GM21619 (cell line): ENCODE data around the gene TRUB1.
"Not testable (repeated sequence)": the region's sequence is repeated elsewhere in the genome, so short reads cannot be mapped to it uniquely, and the experiment has no call there.

Experiments used
- ATAC-seq: cut with Tn5 transposase; IDR thresholded peaks from one replicate; pipeline ENCODE4 v1.9.1; 2021; ENCODE audit not compliant: unreplicated experiment

Gene TRUB1

DNA sequence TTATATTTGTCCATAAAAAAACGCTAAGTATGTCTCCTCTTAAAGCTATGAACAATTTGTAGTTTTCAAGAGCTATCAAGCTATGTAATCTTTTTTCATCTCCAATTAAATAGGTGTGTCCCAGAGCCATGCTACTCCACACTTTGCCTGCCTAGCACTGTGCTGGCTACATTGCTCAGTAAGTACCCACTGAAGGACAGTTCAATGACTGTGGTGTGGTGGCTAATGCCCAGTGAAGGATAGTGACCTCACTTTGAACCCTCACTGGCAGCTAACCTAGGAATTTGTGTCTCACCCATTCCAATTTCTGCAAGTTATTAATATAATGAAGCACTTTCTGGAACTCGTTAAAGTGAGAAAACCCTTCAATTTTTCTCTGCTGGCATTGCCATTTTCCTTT lies 14.4 kb upstream of the TRUB1 start:
- no peak for ATAC-seq

DNA sequence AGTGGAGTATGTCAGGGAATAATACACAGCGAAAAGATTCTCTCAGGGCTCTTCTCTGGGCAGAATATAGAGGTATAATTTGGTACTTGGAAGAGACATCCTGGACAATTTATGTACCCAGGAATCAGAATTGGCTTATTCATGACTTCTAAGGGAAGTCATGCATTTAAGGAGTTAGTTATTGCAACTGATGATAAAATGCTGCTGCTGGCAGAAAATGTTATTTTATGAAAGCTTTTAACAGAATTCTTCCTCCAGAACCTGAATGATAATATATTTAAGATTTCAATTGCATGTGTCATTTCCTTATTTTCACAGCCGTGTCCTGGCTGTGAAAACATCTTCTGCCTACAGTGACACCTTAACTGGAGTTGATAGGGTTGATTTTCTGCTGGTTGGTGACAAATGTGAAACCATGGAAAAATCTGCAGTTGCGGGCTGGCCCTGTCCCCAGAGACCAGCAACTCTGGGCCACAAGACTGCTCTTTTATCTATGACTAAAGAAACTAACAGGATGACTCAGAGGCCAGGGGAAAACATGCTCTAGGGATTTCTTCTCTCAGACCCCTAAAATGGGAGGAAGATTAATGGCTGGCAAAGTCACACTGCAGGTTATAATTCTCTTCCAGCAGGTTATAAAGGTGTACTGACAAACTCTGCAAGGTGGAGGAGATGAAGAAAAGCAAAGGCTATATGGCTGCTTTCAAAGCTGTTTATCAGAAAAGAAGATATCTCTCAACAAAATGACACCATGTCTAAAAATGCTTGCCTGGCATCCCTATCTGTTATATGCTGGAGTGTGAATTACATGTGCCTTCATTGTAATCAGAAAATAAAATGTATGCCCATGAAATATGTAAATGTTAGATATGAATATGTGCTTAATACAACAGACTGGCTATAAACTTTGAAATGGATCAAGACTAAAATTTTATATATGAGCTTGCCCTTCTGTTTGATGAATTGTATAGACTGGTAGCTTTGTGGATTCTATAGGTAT lies 12.1 kb upstream of the TRUB1 start:
- peak; percentile 76 for ATAC-seq

DNA sequence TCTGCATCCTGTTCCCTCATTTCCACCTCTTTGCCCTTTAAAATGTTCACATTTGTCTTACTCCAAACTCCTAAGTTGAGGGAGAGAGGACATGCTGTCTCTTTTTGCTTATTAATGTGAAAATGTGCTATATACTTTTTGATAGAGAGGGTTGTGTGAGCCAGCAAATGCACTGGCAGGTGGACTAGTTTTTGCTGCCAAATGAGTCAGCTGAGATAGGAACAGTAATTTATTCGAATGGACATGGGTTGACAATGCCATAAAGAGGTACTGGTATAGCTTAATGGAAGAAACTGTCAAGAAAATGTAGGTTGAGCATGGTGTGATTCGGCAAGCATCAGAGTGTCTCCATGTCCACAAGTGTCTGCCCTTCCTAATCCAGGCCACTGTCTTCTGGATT lies 9.2 kb upstream of the TRUB1 start:
- no peak for ATAC-seq

DNA sequence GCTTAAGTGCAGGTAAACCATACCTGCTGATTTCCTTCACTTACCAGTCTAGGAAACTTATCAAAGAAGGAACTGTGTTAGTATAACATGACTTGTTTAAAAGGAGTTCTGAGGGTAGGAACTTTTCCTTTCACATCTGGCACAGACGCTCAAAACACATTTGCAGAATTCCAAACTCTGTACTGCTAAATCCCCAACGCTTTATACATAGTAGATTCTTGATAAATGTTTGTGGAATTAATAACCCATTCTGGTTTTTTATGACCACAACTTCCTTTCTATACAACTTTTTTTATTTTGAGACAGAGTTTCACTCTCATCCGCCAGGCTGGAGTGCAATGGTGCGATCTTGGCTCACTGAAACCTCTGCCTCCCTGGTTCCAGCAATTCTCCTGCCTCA lies 7.7 kb upstream of the TRUB1 start:
- ATAC-seq, result no peak

DNA sequence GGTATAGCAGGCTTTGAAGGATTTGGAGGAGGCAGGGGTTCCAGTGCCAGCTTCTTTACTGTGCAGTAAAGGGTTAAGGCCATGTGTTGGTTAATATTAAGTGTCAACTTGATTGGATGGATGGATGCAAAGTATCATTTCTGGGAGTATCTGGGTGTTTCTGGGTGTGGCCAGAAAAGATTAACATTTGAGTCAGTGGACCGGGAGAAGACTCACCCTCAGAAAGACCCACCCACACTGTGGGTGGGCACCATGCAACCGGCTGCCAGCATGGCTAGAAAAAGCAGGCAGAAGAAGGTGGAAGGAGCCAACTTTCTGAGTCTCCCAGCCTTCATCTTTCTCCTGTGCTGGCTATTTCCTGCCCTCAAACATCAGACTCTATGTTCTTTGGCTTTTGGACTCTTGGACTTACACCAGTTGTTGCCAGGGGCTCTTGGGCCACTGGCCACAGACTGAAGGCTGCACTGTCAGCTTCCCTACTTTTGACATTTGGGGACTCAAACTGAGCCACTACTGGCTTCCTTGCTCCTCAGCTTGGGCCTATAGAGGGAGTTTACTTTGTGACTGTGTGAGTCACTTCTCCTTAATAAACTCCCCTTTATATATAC lies 6.8 kb upstream of the TRUB1 start:
- ATAC-seq, result no peak

DNA sequence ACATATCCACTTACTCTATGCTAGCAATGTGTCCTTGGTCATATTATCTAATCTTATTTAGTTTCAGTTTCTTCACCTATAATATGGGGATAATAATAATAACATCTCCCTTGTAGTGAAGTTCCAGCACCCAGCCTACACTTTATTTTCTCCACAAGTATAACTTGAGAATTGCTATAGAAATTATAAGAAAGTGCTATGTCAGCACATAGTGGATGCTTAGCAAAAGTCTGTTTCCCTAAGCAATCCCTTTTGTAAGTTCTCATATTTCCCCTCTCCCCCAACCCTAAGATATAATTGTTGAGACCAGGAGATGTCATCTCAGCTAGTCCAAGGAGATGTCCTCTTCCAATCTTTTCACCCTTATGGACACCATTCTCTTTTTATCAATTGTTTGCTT lies 5.8 kb upstream of the TRUB1 start:
- ATAC-seq, result no peak

DNA sequence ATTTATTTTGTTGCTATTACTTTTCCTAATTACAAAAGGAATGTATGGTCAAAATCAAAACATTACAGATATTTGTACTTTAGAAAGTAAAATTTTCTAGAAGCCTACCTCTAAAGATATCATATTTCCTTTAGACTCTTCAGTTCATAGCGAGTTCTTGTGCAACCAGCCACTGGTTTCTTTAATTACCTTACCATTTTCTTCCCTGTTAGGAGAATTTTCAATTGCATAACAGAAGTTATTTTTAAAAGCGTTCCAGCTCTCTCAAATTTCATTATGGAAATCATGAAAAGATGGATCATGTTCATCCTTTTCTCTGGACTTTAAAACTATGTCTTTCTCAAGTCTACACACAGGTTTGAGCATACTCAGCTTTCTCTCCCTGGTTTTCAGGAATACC lies 5.0 kb upstream of the TRUB1 start:
- no peak for ATAC-seq

DNA sequence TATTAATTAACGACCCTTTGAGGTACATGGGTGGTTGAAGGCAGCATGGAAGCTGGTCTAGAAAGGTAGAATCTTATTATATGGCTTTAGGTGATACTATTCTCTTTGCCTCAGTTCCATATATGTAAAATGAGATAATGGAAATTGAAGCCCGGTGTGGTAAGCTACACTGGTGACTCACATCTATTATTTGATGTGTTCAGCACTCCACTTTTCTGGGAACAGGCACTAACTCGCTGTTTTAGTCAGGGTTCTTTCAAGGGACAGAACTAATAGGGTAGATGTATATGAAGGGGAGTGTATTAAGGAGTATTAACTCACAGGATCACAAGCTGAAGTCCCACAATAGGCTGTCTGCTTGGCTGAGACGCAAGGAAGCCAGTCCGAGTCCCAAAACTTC lies 4.4 kb upstream of the TRUB1 start:
- no peak for ATAC-seq

DNA sequence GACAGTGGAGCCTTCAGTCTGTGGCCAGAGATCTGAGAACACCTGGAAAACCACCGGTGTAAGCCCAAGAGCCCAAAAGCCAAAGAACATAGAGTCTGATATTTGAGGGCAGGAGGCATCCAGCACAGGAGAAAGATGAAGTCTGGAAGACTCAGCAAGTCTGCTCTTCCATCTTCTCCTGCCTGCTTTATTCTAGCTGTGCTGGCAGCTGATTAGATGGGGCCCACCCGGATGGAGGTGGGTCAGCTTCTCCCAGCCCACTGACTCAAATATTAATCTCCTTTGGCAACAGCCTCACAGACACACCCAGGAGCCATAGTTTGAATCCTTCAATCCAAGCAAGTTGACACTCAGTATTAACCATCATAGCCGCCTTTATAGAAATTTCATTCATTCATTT lies 4.0 kb upstream of the TRUB1 start:
- not testable (repeated sequence) for ATAC-seq

DNA sequence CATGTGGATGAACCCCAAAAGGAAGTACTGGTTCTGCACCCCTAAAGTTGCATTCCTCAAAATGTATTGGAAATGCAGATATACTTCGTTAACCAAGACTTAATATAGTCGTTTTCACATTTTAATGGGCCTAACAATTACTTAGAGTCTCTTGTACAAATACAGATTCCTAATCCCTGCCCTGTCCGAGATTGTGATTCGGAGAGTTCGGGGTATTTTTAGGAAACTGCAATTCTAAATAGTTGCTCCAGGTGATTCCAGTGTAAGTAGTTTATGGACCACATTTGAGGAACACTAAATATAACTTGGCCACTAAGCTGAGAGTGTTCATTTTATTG lies 830 bp downstream of the TRUB1 start:
- no peak for ATAC-seq

DNA sequence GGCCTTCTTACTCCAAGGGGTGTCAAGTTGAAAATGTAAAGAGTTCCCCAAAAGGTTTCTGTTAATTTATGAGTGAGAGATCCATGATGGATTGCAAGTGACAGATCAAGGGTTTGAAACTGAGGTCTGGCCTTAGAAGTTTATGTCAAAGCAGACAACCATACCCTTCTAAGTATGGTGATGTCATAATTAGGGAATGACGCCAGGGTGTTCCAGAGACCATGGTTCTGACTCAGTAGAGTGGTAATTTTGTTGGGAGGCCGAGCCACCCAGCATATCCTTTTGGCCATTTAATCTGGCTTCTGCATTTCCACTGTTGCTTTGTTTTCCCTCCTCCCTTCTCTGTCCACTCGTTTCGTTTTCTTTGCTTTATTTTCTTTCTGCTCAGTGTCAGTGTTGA lies 2.7 kb downstream of the TRUB1 start:
- ATAC-seq, result no peak

DNA sequence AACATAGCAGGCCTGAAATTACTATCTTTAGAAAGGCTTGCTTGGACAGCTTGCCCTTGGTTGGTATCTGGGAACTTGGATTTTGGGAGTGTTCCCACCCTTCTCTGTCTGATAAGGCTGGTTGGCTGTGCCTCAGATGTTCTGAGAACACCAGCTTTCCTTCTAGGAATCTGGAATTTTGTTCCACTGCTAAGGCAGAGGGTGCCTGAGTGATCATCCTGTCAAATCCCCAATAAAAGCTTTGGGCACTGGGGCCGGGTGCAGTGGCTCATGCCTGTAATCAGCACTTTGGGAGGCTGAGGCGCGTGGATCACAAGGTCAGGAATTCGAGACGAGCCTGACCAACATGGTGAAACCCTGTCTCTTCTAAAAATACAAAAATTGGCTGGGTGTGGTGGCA lies 5.0 kb downstream of the TRUB1 start:
- ATAC-seq, result no peak

DNA sequence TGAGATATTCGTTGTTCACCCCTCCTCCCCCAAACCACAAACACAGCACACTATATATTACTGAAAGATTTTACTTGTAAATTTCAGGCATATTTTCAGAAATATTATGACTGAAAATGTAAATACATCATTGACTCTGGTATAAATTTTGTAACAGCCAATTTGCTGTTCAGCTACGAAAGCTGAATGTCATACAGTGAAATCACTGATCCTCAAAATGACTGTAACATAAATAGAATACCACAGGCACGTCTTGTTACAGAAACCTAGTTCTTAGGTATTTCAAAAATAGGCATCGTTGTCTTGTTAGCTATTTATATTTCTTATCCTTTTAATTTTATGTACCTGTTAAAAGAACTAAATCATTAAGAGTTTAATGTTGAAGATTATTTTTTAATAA lies 15.1 kb downstream of the TRUB1 start:
- ATAC-seq, result peak; percentile 59

DNA sequence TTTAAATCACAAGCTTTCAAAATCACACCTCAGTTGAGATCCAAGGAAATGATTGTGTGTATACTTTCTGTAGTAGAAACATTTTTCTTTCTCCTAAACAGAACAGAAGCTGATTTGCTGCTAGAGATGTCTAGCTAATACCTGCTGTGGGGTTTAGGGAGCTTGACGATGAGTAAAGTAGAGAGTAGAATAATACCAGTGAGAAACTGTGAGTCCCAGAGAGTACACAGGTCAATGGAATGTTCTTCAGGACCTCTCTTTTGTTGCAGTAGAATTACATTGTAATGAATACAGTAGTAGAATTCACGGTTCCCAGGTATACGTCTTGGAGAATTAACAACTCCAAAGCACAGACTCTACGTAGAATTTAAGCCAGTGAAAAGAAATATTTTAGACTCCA lies 18.0 kb downstream of the TRUB1 start:
- ATAC-seq, result no peak

DNA sequence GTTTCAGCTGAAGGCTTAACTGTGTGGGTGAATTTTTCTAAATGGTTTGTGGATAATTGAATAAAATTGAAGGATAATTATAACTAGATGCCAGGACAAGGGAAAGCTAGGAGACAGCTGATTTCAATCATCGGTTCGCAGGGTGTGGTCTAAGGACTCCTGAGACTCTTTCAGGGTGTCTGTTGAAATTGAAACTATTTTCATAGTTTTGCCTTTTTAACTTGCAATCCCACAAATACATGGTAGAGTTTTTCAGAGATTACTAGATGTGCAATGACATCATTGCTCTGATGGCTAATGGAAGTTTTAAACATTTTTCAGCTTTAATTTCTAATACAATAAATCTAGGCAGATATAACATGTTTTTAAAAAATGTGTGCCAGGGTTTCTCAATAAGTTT lies 18.5 kb downstream of the TRUB1 start:
- peak; percentile 43 for ATAC-seq

DNA sequence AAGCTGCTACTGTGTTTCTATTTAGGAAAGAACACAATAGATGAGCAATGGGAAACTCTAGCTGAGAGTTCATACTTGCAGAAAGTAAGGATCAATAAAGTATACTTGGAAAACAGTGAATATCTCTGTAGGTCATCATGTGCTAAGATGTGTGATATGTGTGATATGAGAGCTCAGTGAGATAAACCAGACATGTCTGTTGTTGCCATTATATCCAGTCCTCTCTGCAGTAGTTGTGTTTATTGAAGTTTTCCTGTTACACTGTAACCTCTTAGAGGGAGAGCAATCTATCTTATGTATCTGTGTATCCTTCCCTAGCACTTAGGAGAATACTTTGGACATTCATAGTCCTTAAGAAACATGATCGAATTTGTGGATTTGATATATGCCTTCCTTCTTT lies 19.1 kb downstream of the TRUB1 start:
- ATAC-seq, result no peak

DNA sequence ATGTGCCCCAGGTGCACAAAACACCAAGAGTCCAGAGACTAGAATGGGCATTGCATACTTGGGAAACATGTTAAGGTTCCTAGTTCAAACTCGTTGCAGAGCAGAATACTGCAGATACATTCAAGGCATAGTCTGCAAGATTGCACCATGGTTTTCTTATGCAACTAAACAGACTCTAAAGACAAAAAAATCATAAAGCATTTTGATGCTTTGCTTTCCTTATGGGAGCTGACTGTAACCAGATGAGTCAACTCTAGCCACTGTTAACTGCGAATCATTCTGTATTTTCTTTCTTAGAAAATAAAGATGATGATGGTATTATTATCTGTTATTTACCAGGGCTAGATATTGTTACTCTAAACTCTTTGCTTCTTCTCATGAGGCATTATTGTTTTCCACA lies 19.7 kb downstream of the TRUB1 start:
- no peak for ATAC-seq

DNA sequence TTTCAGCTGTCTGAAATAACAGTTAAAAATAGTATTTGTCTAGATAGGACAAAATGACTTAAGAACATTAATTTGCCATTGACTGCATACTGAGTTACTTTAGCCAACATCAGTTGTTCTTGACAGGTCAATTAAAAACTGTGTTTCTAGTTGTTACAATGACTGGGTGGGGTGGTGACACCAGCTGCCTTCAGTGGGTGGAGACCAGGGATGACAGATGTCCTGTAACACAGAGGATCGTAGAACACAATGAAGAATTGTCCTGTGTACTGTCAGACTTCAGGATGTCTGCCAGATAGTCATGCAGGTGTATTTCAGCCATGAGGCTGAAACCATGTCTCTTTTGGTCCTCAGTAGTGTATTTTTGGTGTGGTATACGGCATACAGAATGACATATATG lies 24.4 kb downstream of the TRUB1 start:
- no peak for ATAC-seq

DNA sequence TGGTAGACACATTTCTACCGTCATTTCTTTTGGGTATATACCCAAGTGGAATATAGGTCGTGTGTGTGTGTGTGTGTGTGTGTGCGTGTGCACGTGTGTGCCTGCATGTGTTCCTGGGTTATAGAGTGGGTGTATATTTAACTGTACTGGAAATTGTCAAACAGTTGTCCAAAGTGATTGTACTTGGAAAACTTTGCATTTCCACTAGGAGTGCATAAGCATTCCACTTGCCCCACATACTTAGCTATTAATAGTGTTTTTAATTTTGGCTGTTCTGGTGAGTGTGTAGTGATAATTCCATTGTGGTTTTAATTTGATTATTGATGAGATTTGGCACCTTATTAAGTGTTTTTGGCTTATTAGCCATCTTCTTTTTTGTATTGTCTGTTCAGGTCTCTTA lies 25.9 kb downstream of the TRUB1 start:
- no peak for ATAC-seq

DNA sequence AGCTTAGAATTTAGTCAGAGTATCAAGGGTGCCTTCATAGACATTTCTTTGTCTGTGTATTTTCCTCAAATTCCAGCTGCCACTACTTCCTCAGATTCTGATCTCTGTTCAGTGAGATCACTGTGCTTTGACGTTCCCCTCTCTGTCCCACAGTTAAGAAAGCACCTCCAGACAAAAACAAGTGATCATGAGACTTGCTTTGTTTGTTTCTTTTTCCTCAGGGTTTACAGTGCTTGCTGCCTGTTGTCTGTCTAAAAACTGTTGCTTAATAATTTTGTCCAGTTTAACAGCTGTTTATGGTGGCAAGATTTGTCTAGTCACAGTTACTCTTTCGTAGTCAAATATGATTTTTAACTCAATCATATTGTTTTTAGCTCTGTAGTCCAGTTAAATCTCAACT lies 29.1 kb downstream of the TRUB1 start:
- no peak for ATAC-seq

DNA sequence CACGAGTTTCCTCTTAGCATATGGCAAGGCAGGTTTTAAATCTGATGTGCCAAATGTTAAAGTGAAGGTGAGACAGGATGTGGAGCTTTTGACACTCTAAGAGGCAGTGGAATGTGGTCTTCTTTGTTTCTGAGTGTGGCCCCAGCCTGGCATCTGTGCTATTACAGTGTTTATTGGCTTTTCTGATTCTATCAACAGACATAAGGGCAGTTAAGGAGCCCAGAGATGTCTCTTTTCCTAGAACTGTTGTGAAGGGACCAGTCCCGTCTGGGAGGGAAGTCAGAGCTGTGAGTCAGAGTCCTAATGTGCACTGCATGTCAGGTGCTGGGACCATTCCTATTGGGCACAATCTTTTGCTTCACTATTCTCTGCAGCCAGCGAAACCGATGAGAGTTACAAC lies 32.5 kb downstream of the TRUB1 start:
- ATAC-seq, result no peak

DNA sequence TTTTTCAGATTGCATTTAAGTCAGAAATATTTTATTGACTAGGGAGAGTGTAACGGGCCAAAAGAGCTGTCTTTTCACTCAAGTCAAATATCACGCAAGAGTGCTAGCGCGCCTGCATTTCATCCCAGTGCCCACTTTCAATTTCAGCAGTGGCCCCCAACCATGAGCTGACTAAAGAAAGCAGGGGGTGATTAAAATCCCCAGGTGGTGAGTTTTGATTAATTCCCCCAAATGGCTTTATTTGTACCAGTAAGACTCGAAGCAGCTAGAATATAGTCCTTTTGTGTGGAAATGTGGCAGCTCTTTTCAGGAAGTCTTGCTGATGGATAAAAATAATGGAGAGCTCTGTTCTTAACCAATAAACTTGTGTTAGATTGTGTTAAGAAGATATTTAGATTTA lies 35.3 kb downstream of the TRUB1 start:
- no peak for ATAC-seq

DNA sequence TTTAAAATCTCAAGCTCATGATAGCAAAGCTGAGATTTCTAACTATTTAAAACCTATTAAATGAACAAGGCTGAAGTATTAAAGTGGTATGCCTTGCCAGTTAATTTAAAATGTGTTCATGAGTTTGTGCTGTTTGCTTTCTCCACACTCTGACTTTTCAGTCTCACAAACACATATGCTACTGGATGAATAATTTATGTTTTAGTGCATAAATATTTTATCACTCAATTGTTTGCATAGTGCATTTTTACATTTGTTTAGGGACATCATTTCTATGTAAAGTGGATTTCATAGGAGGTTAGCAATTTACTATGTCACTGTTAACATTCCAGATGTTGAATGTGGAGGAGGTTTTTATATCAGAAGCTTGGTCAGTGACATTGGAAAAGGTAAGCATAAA lies 36.0 kb downstream of the TRUB1 start:
- ATAC-seq, result no peak
